Loucy (cell line): ENCODE data around the gene RAVER2.

ENCODE experiments used
- H2AFZ ChIP-seq: fragments of 200-600 bp; sonication (generic); 2 replicates; pipeline ENCODE4 v1.6.0; 2016; ENCODE audit warnings: antibody characterized with exemption, mild to moderate bottlenecking, low read length, moderate library complexity
- H3F3A ChIP-seq: fragments of 200-600 bp; 2 replicates; pipeline ENCODE4 v1.6.0; 2016; ENCODE audit warnings: antibody characterized with exemption, low read depth, mild to moderate bottlenecking
- H3K27me3 ChIP-seq: fragments of 200-600 bp; sonication (generic); 2 replicates; pipeline ENCODE4 v1.6.1; 2014; ENCODE audit warnings: low read length, mild to moderate bottlenecking; ENCODE audit not compliant: insufficient read depth, poor library complexity, severe bottlenecking
- H3K36me3 ChIP-seq: fragments of 200-600 bp; sonication (generic); 2 replicates; pipeline ENCODE4 v1.6.1; 2016; ENCODE audit warnings: low read length; ENCODE audit not compliant: insufficient read depth
- H3K4me1 ChIP-seq: fragments of 200-600 bp; sonication (generic); 2 replicates; pipeline ENCODE4 v1.5.1; 2014; ENCODE audit warnings: low read length, mild to moderate bottlenecking; ENCODE audit not compliant: insufficient read depth, poor library complexity, severe bottlenecking
- H3K4me2 ChIP-seq: fragments of 200-600 bp; sonication (generic); 2 replicates; pipeline ENCODE4 v1.6.0; 2014; ENCODE audit warnings: antibody characterized with exemption, low read length, low read depth, mild to moderate bottlenecking; ENCODE audit not compliant: poor library complexity, severe bottlenecking
- H3K4me3 ChIP-seq: fragments of 200-600 bp; sonication (generic); 2 replicates; pipeline ENCODE4 v1.5.1; 2014; ENCODE audit warnings: low read length, mild to moderate bottlenecking, mixed read lengths; ENCODE audit not compliant: poor library complexity, severe bottlenecking
- H3K79me2 ChIP-seq: fragments of 200-600 bp; sonication (generic); 2 replicates; pipeline ENCODE4 v1.6.1; 2014; ENCODE audit warnings: low read length; ENCODE audit not compliant: insufficient read depth
- H3K9ac ChIP-seq: fragments of 200-600 bp; sonication (generic); 2 replicates; pipeline ENCODE4 v1.6.0; 2014; ENCODE audit warnings: mild to moderate bottlenecking, low read depth, low read length, moderate library complexity; ENCODE audit not compliant: poor library complexity, severe bottlenecking
- H3K9me2 ChIP-seq: fragments of 200-600 bp; sonication (generic); replicated peaks from 2 replicates; pipeline ENCODE4 v1.6.1; 2016; ENCODE audit warnings: low read depth, low read length, mixed read lengths
- H3K9me3 ChIP-seq: fragments of 200-600 bp; sonication (generic); 2 replicates; pipeline ENCODE4 v1.6.1; 2014; ENCODE audit warnings: mild to moderate bottlenecking, antibody characterized with exemption, low read length, low read depth; ENCODE audit not compliant: insufficient read depth
- H4K20me1 ChIP-seq: fragments of 200-600 bp; sonication (generic); 2 replicates; pipeline ENCODE4 v1.6.0; 2014; ENCODE audit warnings: antibody characterized with exemption, low read length, mild to moderate bottlenecking; ENCODE audit not compliant: insufficient read depth, poor library complexity, severe bottlenecking
- CTCF ChIP-seq: fragments of 200-600 bp; sonication (generic); conservative IDR thresholded peaks from 2 replicates; pipeline ENCODE4 v1.5.1; 2014; ENCODE audit warnings: mild to moderate bottlenecking, antibody characterized with exemption, low read length
- EZH2phosphoT487 ChIP-seq: fragments of 200-600 bp; IDR thresholded peaks from 2 replicates; pipeline ENCODE4 v1.6.1; 2018; ENCODE audit warnings: antibody characterized with exemption, mild to moderate bottlenecking, moderate library complexity, borderline replicate concordance

RAVER2 gene

DNA sequence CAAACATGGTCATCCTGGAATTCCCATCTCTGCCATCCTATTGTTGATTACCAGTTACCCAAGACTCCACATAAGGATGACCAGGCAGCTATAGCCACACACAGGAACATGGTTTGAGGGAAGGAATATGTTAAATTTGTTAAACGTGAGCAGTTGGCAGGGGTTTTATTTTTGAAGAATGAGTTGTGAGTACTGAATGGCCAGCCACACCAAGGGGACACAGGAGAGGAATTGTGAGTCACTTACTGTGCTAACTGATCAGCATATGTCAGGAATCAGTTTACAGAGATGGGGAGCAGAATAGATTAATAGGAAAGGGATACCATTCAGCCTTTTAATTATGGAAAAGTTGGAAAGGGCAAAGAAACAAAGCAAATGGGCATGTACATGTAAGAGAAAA is 39.3 kb upstream of the RAVER2 start:
- no peak overlapping the region for H3K9ac ChIP-seq
- H3F3A ChIP-seq, result no peaks in the 10 kb centered on the region
- H3K4me2 ChIP-seq, result no peak overlapping the region
- H3K4me1 ChIP-seq, result no peaks in the 10 kb centered on the region
- H3K9me2 ChIP-seq, result no peaks in the 10 kb centered on the region
- no peak overlapping the region for H3K4me3 ChIP-seq
- H3K79me2 ChIP-seq, result no peaks in the 10 kb centered on the region
- H2AFZ ChIP-seq, result no peak overlapping the region
- no peaks in the 10 kb centered on the region for H3K27me3 ChIP-seq
- H3K9me3 ChIP-seq, result no peaks in the 10 kb centered on the region
- H3K36me3 ChIP-seq, result no peaks in the 10 kb centered on the region
- TF ChIP-seq CTCF (no peak), EZH2phosphoT487 (no peak)
- H4K20me1 ChIP-seq, result no peaks in the 10 kb centered on the region

GRCh38 chr1:64711266-64711665 is 33.6 kb upstream of the RAVER2 start:
- Histone ChIP-seq H3K27me3 (no peaks in the 10 kb centered on the region), H3K4me1 (no peaks in the 10 kb centered on the region), H3F3A (no peaks in the 10 kb centered on the region), H3K4me3 (no peak overlapping the region), H3K9me2 (no peaks in the 10 kb centered on the region), H3K9ac (no peak overlapping the region), H3K9me3 (no peaks in the 10 kb centered on the region), H2AFZ (no peak overlapping the region), H3K4me2 (no peak overlapping the region), H4K20me1 (no peaks in the 10 kb centered on the region), H3K36me3 (no peaks in the 10 kb centered on the region), H3K79me2 (no peaks in the 10 kb centered on the region)
- TF ChIP-seq EZH2phosphoT487 (no peak), CTCF (no peak)

- Histone ChIP-seq H3K27me3 (no peaks in the 10 kb centered on the region), H3K9me2 (no peaks in the 10 kb centered on the region), H4K20me1 (no peaks in the 10 kb centered on the region), H3K9me3 (no peaks in the 10 kb centered on the region), H3K36me3 (no peaks in the 10 kb centered on the region), H3K9ac (no peak overlapping the region), H3K4me3 (no peak overlapping the region), H3F3A (no peaks in the 10 kb centered on the region), H3K4me2 (no peak overlapping the region), H3K79me2 (no peaks in the 10 kb centered on the region), H2AFZ (no peak overlapping the region), H3K4me1 (no peaks in the 10 kb centered on the region)
- no peak for TF ChIP-seq CTCF
- TF ChIP-seq EZH2phosphoT487, result no peak
These were observed 32.8 kb upstream of the RAVER2 start for GRCh38 chr1:64712049-64712448.
